Bronchial epithelial cell (primary cell): ENCODE data around the gene MGMT. TPM values are rescaled to one million over a fixed set of nuclear protein-coding genes. Genes with fewer than 3 reads are reported as not detected.
A peak's percentile ranks its signal among the peaks of the same experiment; 100 is the strongest.

Experiments used
- DNase-seq: peaks from one replicate; pipeline ENCODE4 v3.0.0-alpha.2; 2010; ENCODE audit warnings: low read depth
- FAIRE-seq: peaks from 2 replicates; lab custom pipeline; 2011; peaks lifted over from hg19 to GRCh38; lab: Jason Lieb, UNC
- H3K27me3 ChIP-seq: 2 replicates; pipeline ENCODE4 v1.5.1; 2011; ENCODE audit warnings: low read length; ENCODE audit not compliant: control insufficient read depth, insufficient read depth
- H3K36me3 ChIP-seq: 2 replicates; pipeline ENCODE4 v1.5.1; 2011; ENCODE audit warnings: low read length; ENCODE audit not compliant: control insufficient read depth, insufficient read depth
- H3K4me3 ChIP-seq: 2 replicates; pipeline ENCODE4 v1.5.1; 2011; ENCODE audit warnings: mild to moderate bottlenecking, low read depth, low read length, control low read depth
- CTCF ChIP-seq: IDR thresholded peaks from 2 replicates; pipeline ENCODE4 v1.5.1; 2011; ENCODE audit warnings: mild to moderate bottlenecking, moderate library complexity, low read length, control low read depth, inconsistent platforms; ENCODE audit not compliant: insufficient read depth, severe bottlenecking
- total RNA-seq: library from RNA; depleted of rRNA; stranded (reverse); fragments of >200 nt; gene quantifications from 2 replicates; pipeline ENCODE4 v1.2.1, GENCODE V29; 2014

The MGMT gene
- total RNA-seq, 1 donor from 2014 or later, result 19.7 TPM

GRCh38 chr10:129511758-129512157, 44.7 kb downstream of the MGMT start:
- TF ChIP-seq CTCF, result no peak
- H3K36me3 ChIP-seq, result no peaks in the 10 kb centered on the region
- DNase-seq (no peak), FAIRE-seq (no peak)
- H3K4me3 ChIP-seq, result no peak overlapping the region
- H3K27me3 ChIP-seq, result no peaks in the 10 kb centered on the region

- Histone ChIP-seq H3K27me3 (no peaks in the 10 kb centered on the region), H3K36me3 (no peaks in the 10 kb centered on the region), H3K4me3 (no peak overlapping the region)
- no peak for DNase-seq
- TF ChIP-seq CTCF, result no peak
- no peak for FAIRE-seq
Observed at GRCh38 chr10:129513312-129513711, 46.3 kb downstream of the MGMT start.

GRCh38 chr10:129514568-129515451, 47.8 kb downstream of the MGMT start:
- Histone ChIP-seq H3K36me3 (no peaks in the 10 kb centered on the region), H3K4me3 (no peak overlapping the region), H3K27me3 (no peaks in the 10 kb centered on the region)
- DNase-seq (no peak), FAIRE-seq (no peak)
- no peak for TF ChIP-seq CTCF

GRCh38 chr10:129516846-129517679, 50.0 kb downstream of the MGMT start:
- DNase-seq (no peak), FAIRE-seq (peak; percentile 23)
- Histone ChIP-seq H3K36me3 (no peaks in the 10 kb centered on the region), H3K4me3 (no peak overlapping the region), H3K27me3 (no peaks in the 10 kb centered on the region)
- TF ChIP-seq CTCF, result no peak

GRCh38 chr10:129517680-129518057, 50.6 kb downstream of the MGMT start:
- FAIRE-seq (no peak), DNase-seq (no peak)
- Histone ChIP-seq H3K4me3 (no peak overlapping the region), H3K27me3 (no peaks in the 10 kb centered on the region), H3K36me3 (no peaks in the 10 kb centered on the region)
- TF ChIP-seq CTCF, result no peak
